Measurements from ENCODE around the gene SCD. TPM values are rescaled to one million over a fixed set of nuclear protein-coding genes. Genes with fewer than 3 reads are reported as not detected.

SCD gene
- total and polyA plus RNA-seq, 2 donors (not counting 1 experiment from before 2014, with no cell fraction given) = 0.89 to 5.1 TPM

DNA sequence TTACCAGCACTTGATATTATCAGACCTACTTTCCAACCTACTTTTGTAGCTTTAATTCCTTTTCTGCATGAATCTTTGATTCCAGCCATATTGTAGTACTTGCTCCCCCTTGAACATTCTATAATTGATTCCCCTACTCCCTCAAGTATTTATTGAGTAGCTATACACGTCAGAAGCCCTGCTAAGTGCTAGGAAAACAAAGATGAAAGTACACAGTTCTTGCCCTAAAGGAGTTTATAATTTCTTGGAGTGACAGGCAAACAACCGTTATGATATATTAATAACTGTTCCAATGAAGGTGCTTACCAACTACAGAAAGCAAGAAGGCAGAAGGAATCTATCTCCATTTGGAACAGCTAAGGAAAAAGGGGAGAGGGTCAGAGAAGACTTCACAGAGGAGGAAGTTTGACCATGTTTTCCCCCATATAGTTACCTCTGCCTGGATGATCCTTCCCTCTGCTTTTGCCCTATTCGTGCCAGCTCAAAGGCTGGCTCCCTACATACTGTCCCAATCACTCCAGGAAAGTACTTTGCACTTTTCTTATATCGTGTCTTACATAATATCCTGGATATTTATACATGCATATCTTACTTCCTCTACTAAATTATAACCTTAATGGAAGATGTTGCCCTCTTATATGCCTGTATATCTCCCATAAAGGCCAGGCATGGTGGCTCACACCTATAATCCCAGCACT, 54.7 kb downstream of the SCD start:
- DNase-seq (no peak), ATAC-seq (ENCODE audit: low read depth) (no peak)
- ChIA-PET POLR2A (no interaction called here), CTCF (no interaction called here)
- Histone ChIP-seq H4K20me1 (ENCODE audit: control insufficient read depth, insufficient read depth, low read length, poor library complexity, severe bottlenecking) (no peaks in the 10 kb centered on the region), H3K79me2 (ENCODE audit: control insufficient read depth, insufficient read depth, low read length) (no peaks in the 10 kb centered on the region), H3K36me3 (replicated peaks in 1 of 2; ENCODE audit: control extremely low read depth in 1 of 2, control insufficient read depth in 1 of 2, extremely low read depth in 1 of 2, insufficient read depth in 2 of 2, low read length in 1 of 2) (no peaks in the 10 kb centered on the region), H3K4me2 (replicated peaks; ENCODE audit: low read depth, low read length, poor library complexity, severe bottlenecking) (no peak overlapping the region), H3K27me3 (replicated peaks in 1 of 4; ENCODE audit: control extremely low read depth in 1 of 4, control insufficient read depth in 3 of 4, insufficient read depth in 4 of 4, low read length in 3 of 4) (no peaks in the 10 kb centered on the region), H3K27ac (ENCODE audit: low read length in 2 of 2) (no peak overlapping the region), H3K9me3 (ENCODE audit: control extremely low read depth in 1 of 3, control insufficient read depth in 2 of 3, insufficient read depth in 1 of 3, low read length in 2 of 3) (peaks cover 0 to 5% (median 0%) of the 10 kb centered on the region in 3 donors), H3K9ac (ENCODE audit: low read length) (no peak overlapping the region), H3K4me1 (ENCODE audit: control insufficient read depth in 2 of 2, insufficient read depth in 2 of 2, low read length in 2 of 2) (no peaks in the 10 kb centered on the region), H3K4me3 (ENCODE audit: control extremely low read depth in 1 of 5, extremely low read depth in 1 of 5, insufficient read depth in 1 of 5, low read depth in 2 of 5, low read length in 4 of 5) (no peak overlapping the region), H2AFZ (ENCODE audit: insufficient read depth, low read depth, low read length, poor library complexity, severe bottlenecking) (no peak overlapping the region)
- intact Hi-C loops (cut with micrococcal nuclease) = no loop called here
- no peak overlapping the region for H3K27ac Mint-ChIP-seq
- no peaks in the 10 kb centered on the region for H3K4me1 Mint-ChIP-seq
- no peaks in the 10 kb centered on the region for H3K9me3 Mint-ChIP-seq (ENCODE audit: insufficient read depth)
- WGBS (ENCODE audit: insufficient coverage) = 100% methylated on average over 1 of the region's 4 CpGs
- TF ChIP-seq, protein P1, sequence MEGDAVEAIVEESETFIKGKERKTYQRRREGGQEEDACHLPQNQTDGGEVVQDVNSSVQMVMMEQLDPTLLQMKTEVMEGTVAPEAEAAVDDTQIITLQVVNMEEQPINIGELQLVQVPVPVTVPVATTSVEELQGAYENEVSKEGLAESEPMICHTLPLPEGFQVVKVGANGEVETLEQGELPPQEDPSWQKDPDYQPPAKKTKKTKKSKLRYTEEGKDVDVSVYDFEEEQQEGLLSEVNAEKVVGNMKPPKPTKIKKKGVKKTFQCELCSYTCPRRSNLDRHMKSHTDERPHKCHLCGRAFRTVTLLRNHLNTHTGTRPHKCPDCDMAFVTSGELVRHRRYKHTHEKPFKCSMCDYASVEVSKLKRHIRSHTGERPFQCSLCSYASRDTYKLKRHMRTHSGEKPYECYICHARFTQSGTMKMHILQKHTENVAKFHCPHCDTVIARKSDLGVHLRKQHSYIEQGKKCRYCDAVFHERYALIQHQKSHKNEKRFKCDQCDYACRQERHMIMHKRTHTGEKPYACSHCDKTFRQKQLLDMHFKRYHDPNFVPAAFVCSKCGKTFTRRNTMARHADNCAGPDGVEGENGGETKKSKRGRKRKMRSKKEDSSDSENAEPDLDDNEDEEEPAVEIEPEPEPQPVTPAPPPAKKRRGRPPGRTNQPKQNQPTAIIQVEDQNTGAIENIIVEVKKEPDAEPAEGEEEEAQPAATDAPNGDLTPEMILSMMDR (IDR thresholded peaks at IDR 0.05) = no peak
- TF ChIP-seq EZH2 (IDR thresholded peaks at IDR 0.05; ENCODE audit: borderline replicate concordance, insufficient read depth, low read depth, low read length, poor library complexity, severe bottlenecking) = no peak
- H3K4me3 Mint-ChIP-seq = no peak overlapping the region
- H3K27me3 Mint-ChIP-seq = peaks cover 14% of the 10 kb centered on the region

DNA sequence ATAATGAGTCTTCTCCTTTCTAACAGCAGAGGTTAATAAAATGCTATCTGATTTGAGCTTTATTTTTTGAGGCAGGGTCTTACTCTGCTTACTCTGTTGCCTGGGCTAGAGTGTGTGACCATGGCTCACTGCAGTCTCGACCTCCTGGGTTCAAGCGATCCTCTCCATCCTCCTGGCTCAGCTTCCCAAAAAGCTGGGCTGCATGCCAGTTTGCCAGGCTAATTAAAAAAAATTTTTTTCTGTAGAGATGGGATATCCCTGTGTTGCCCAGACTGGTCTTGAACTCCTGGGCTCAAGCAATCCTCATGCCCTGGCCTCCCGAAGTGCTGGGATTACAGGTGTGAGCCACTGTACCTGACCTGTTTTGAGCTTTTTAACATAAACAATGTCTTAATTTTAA, 56.7 kb downstream of the SCD start:
- Histone ChIP-seq H4K20me1 (ENCODE audit: control insufficient read depth, insufficient read depth, low read length, poor library complexity, severe bottlenecking) (no peaks in the 10 kb centered on the region), H3K4me1 (ENCODE audit: control insufficient read depth in 2 of 2, insufficient read depth in 2 of 2, low read length in 2 of 2) (no peaks in the 10 kb centered on the region), H2AFZ (ENCODE audit: insufficient read depth, low read depth, low read length, poor library complexity, severe bottlenecking) (no peak overlapping the region), H3K4me3 (ENCODE audit: control extremely low read depth in 1 of 5, extremely low read depth in 1 of 5, insufficient read depth in 1 of 5, low read depth in 2 of 5, low read length in 4 of 5) (no peak overlapping the region), H3K27ac (ENCODE audit: low read length in 2 of 2) (no peak overlapping the region), H3K4me2 (replicated peaks; ENCODE audit: low read depth, low read length, poor library complexity, severe bottlenecking) (no peak overlapping the region), H3K9ac (ENCODE audit: low read length) (no peak overlapping the region), H3K36me3 (replicated peaks in 1 of 2; ENCODE audit: control extremely low read depth in 1 of 2, control insufficient read depth in 1 of 2, extremely low read depth in 1 of 2, insufficient read depth in 2 of 2, low read length in 1 of 2) (no peaks in the 10 kb centered on the region), H3K27me3 (replicated peaks in 1 of 4; ENCODE audit: control extremely low read depth in 1 of 4, control insufficient read depth in 3 of 4, insufficient read depth in 4 of 4, low read length in 3 of 4) (no peaks in the 10 kb centered on the region), H3K79me2 (ENCODE audit: control insufficient read depth, insufficient read depth, low read length) (no peaks in the 10 kb centered on the region), H3K9me3 (ENCODE audit: control extremely low read depth in 1 of 3, control insufficient read depth in 2 of 3, insufficient read depth in 1 of 3, low read length in 2 of 3) (peaks cover 0 to 5% (median 0%) of the 10 kb centered on the region in 3 donors)
- TF ChIP-seq, protein P1 (IDR thresholded peaks at IDR 0.05) = no peak
- TF ChIP-seq EZH2 (IDR thresholded peaks at IDR 0.05; ENCODE audit: borderline replicate concordance, insufficient read depth, low read depth, low read length, poor library complexity, severe bottlenecking) = no peak
- ATAC-seq (ENCODE audit: low read depth) = no peak
- Mint-ChIP-seq H3K4me1 (no peaks in the 10 kb centered on the region), H3K4me3 (no peak overlapping the region), H3K9me3 (ENCODE audit: insufficient read depth) (no peaks in the 10 kb centered on the region), H3K27me3 (peaks cover 18% of the 10 kb centered on the region), H3K27ac (no peak overlapping the region)
- intact Hi-C loops (cut with micrococcal nuclease) = no loop called here
- ChIA-PET CTCF (no interaction called here), POLR2A (no interaction called here)
- DNase-seq = no peak
- WGBS (ENCODE audit: insufficient coverage) = no CpG with 5 or more reads among the region's 3 CpGs

Measured in B cell (primary cell).